GM21619 (cell line): ENCODE measurements around the gene RAD51B.

Experiments used
- ATAC-seq: cut with Tn5 transposase; IDR thresholded peaks from one replicate; pipeline ENCODE4 v1.9.1; 2021; ENCODE audit not compliant: unreplicated experiment

RAD51B gene

DNA sequence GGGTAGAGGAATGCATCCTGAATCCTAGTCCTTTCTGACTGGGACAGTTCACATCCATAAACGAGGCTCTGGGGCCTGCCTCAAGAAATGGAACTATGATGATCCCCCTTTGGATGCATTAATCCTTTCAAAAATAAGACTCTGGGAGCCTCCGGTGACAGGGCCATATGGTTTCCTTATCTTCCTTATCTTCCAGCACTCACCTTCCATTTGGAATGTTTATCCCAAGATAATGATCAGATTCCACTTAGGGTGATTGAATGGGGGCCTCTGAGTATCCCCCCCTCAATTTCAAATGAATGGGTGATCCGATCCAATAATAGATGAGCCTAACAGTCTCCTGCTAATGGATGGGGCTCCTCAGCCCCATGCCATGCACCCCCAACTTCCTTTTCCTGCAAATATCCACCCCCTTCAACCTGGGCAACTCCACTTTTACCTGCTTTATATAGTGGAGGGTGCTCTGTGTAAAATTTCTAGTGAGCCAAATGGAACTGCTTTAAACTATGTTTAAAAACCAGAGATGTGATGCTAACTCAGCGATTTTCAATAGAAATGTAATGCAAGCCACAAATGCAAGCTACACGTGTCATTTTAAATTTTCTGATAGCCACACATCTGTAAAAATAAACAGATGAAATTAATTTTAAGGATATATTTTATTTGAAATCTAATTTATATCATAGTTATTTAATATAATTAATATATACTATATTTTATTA is 815.5 kb downstream of the RAD51B start:
- ATAC-seq, result no peak

DNA sequence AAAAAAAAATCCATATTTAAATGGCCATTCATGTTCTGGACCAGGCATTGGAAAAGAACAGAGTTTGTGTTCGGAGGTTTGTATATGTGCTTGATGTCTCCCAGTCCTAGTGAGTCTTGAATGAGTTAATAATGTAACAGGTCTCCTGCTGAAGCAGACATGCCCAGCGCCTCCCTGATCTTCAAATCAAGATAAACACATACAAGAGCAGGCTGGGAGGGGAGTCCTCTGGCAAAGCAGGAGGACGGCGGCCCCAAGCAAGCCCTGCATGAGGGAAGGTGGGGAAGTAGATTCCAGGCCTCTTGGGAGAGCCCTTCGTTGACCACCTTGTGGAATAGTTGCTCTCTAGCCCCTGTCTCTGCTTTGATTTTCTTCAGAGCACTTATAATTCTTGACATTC is 817.0 kb downstream of the RAD51B start:
- no peak for ATAC-seq

DNA sequence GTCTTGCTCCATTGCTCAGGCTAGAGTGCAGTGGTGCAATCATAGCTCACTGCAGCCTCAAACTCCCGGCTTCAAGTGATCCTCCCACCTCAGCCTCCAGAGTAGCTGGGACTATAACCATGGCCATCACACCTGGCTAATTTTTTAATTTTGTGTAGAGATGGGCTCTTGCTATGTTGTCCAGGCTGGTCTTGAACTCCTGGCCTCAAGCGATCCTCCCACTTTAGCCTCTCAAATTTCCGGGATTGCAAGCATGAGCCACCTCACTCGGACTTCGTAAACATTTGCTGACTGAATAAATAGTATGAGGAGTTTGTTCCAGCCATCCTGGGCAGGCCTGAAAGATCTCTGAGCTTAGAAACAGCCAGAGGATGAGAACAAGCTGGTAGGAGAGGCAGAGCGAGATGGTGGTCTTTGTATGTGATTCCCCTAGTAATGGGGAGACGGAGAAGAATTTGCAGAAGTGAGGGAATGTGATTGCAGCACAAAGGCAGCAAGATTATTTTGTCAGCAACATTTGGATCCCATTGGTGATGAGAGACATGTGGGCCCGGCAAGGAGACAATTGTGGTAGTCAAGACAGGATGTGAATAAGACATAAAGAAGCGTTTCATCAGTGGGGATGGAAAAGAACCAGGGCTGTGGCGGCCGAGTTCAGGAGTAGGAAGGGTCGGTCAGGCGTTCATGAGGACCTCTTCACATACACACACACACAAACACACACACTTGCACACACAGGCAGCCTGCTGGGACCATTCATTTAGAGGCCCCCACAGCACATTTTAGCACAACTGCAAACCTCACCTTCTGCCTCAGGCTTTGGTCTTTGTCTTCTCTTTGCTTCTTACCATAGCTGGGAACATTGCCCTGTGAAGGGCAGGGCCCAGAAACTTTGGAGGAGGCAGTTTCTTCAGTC is 817.8 kb downstream of the RAD51B start:
- ATAC-seq, result no peak

DNA sequence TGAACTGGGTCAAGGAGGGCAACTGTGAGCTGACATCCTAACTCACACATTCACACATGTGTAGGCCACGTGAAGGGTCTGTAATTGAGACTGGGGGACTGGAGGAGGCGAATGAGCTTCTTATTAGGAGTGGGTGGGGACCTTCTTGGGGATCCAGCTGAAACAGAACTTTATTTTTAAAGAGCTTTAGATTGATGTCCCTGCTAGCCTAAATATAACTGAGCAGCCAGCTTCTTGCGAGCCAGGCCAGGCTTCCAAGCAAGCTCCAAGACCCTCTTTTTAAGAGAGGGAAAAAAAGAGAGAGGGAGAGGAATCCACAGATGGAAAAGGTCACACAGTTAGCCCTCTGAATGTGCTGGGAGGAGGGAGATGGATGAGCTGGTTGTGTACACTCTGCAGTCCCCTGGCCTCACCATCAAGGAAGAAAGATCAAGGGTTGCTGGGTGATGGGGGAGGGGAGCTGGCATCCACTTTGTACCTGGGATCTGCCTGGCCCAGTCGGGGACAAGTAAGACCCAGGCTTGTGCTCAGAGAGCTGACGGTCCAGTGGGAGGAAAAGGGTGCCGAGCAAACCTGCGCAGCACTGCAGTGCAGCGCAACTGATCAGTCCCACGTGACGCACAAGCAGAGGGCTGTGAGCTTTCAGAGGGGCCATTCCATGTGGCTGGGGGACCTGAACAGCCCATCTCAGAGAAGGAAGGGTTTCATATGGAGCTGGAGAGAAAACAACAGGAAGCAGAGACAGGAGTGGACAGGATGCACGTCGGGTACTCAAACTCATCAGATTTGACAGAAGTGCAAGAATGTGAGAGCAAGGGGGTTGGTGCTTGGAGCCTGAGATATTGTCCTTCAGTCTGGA is 818.8 kb downstream of the RAD51B start:
- no peak for ATAC-seq

DNA sequence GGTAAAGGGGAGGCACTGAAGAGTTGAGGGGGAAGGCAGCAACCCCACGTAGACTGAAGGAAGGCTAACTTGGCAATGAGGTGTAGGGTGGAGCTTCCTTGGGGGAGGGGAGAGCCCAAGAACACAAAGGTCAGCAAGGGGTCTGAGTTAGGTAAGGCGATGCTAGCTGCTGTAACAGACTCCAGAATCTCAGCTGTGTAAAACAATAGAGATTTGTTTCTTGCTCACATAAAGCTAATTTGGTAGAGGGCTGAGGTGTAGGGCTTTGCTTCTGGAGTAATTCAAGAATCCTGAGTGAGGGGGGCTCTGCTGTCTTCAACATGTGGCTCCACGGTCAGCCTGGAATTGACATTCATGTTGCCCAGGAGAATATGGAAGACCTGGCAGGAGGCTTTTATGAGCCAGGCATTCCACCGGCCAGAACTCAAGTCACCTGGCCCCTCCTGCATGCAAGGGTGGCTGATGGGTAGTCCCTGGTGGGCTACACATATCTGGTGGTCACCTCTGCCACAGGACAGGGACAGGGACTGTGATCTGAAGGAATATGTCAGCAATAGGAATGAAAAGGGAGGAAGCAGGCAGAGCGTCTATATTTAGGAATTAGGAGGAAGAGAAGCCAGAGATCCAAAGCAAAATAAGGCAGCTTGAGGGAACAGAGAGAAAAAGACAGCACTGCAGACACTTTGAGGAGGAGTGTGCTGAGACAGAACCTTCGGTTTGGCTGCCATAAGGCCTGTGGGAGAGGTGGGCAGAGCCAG is 819.6 kb downstream of the RAD51B start:
- no peak for ATAC-seq

DNA sequence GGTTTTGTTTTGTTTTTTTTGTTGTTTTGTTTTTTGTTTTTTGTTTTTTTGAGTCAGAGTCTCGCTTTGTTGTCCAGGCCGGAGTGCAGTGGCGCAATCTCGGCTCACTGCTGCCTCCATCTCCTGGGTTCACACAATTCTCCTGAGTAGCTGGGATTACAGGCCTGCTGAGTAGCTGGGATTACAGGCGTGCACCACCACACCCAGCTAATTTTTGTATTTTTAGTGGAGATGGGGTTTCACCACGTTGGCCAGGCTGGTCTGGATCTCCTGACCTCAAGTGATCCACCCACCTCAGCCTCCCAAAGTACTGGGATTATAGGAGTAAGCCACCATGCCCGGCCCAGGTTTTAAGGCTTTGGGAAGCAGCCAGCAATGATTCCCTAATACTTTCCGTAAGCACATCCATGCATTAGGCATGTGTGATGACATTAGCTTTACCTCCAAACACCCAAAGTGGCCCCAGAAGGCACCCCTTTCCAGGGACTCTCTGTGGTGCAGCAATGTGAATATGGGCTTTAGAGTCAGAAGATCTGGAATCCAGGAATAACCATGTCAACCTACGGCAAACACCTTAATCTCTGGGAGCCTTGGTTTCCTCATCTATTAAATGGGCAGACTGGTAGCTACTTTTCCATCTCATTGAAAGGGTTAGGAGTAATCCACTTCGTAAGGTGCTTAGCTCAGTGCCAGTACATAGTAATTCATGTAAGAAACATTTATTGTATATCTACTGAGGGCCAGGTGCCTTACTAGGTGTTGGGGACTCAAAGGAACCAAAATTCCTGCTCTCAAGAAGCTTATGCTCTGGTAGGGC is 820.4 kb downstream of the RAD51B start:
- ATAC-seq, result no peak

DNA sequence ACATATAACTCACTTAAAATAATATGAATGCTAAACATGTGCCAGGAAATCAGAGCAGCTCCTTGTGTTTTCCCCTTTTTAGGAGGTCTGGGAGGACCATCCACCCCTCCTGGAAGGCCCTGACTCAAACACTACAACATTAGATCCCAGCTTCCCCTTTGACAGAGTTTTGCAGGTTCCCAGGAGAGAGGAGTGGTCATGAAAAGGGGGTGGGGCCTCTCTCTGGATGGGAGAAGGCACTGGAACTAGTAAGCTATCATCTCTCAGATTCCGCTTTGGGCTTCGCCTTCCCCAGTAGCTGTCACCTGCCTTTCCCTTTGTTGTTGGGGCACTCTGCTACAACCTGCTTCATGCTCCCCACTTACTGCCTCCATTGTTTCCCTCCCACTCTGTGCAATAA is 824.1 kb downstream of the RAD51B start:
- no peak for ATAC-seq

DNA sequence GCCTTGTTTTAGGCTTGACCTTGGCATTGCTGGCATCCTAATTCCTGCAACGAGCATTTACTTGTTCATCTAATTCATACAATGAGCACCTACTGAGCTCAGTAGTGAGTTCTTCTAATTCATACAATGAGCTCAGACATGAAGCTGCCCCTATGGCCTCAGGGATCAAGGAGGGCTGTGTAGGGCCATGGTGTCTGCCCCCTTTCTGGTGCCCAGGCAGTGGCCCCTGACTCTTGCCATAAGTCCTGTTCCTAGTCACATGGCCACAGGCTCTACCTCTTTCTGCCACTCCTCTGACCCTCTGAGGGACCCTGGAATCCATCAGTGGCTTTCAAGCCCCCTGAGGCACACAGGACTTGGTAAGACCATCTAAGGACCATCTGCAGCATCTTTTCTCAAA is 824.5 kb downstream of the RAD51B start:
- ATAC-seq, result no peak

DNA sequence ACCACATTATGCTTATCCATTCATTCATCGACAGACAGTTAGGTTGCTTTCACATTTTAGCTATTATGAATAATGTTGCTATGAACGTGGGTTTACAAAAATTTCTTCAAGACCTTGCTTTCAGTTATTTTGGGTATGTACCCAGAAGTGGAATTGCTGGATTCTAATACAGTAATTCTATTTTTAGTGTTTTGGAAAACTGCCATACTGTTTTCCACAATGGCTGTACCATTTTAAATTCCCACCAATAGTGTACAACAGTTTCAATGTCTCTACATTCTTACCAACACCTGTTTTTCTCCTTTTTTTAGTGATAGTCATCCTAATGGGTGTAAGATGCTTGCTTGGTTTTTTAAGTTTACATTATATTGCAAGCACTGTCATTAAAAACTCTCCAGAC is 825.8 kb downstream of the RAD51B start:
- no peak for ATAC-seq

DNA sequence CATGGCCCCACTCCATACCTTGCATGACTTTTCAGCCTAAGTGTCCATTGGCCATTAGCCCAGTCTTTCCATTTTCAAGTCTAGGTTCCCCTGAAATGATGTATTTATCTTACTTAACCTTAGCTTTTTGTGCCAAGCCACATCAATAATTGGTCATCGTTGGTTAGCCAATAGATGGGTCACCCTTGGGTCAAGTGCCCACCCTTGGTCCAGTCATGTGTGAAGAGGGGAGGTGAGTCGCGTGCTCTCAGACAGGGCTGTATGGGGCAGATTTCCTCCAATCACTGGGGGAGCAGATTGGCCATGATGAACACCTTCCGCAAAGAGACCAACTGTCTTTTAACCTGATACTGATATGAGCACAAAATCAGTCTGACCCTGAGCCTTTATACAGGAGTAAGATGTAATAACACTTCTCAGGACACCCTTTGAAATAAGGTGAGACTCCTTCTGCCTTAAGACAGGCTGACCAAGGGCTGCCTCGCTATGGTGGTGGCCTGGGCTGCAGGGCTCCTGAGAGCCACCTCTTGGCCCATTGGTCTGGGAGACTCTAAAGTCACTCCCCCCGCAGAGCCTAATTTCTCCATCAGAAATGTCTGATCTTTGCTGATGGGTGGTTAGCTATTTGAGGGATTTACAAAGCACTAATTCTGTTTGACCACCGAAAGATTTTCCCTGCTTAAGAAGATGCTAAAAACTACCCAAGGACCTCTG is 830.1 kb downstream of the RAD51B start:
- ATAC-seq, result no peak

DNA sequence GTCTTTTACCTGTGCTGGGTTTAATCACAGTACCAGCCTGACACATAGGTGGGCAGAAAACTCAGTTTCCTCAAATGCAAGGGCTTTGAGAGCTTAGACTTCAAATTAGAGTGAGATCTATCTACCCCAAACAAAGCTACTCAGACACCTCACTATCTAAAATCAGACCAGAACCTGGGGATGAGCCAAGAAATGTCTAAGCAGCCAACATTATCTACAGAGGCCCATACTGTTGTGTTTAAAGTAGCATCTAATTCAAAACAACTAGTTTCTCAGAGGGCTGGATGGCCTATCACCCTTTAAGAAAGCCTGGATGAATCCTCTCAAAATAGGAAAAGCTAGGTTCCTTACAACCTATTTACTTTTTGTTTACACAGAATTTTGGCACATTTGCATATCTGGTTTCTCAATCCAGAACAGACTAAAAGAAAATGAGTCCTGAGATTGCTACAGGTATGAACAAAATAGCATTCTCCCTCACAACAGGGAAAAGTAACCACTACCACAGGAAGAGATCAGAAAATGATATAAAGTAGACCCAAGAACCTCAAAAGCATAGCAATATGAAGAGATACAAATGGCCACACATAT is 830.9 kb downstream of the RAD51B start:
- ATAC-seq, result no peak

DNA sequence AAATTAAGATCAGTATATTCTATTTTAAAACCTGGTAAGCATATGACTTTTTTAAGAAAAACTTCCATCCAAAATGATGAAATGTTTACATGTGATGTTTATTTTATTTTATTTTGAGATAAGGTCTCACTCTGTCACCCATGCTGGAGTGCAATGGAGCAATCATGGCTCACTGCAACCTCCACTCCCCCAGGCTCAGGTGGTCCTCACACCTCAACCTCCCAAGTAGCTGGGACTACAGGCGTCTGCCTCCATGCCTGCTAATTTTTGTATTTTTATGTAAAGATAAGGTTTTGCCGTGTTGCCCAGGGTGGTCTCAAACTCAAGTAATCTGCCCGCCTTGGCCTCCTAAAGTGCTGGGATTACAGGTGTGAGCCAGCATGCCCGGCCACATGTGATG is 831.5 kb downstream of the RAD51B start:
- no peak for ATAC-seq

DNA sequence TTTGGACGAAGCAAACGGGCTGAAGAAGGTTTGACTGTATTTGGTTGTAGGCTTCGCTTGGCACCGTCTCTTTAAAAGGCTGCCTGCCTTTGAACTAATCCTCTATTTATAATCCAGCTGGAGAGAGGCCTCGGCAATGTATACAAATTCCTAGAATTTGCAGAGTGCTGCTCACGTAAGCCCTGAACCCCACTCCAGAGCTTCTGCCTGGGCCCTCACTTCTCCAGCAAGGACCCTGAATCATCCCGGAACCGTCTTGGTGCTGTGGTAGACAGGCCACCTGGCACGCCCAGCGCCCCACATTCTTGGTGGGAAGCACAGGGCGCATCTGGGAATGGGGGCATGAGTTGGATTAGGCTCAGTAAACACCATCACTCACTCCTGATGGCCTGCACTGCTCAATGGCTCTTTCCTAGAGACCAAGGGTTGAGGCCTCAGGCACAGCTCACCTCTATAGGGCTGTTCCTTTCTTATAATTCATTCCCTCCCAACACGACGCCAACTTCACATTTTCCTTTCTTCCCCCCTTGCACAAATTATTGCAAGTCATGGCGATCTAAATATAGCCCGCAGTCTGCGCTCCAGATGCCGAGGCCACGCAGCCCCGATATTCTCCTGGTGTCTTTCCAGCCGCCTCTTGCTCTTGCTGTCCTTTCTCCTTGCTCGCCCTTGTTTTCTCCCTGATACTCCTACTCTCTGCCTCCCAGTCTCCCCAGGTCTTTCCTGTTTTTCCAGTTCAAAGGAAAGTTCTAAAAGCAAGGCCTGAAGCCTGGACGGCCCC is 832.3 kb downstream of the RAD51B start:
- ATAC-seq, result no peak

DNA sequence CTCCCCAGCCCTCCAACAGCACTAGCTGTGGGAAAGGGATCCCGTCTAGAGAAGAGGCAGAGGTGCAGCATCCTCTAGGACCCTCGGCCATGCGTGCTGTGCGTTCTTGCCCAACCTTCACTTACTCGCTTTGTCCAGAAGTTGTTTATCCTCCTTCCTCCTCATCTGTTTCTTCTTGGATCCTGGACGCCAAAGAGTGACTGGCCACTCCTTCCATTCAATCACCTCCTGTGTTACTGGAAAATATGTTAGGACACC is 832.8 kb downstream of the RAD51B start:
- ATAC-seq, result no peak

DNA sequence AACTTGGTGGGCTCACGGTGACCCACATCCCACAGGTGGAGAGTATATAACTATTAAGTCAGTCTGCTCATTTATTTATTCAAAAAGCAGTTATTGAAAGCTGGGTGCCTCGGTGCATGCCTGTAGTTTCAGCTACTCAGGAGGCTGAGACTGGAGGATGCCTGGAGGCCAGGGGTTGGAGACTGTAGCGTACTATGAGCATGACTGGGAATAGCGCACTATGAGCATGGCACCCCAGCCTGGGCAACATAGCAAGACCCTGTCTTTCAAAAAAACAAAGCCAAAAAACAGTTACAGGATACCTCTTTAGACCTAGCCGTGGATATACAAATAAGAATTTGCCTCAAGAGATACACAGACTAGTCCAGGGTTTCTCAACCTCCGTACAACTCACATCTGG is 833.5 kb downstream of the RAD51B start:
- ATAC-seq, result no peak

DNA sequence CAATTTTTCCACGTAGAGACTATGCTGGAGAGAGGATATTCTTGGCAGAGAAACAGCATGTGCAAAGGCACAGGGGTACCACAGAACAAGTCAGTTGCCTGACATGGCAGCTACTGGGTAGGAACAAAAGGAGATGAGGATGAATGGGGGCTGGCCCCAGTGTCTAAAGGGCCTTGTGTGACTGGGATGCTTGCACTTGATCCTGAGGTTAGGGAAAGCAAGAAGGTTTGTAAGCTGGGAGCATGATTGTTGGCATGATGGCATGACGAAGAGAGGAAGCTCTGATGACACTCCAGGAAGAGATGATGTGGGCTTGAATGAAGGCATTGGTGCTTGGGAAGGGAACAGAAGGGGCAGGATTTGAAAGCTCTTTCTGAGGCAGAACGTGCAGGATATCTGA is 834.2 kb downstream of the RAD51B start:
- no peak for ATAC-seq

DNA sequence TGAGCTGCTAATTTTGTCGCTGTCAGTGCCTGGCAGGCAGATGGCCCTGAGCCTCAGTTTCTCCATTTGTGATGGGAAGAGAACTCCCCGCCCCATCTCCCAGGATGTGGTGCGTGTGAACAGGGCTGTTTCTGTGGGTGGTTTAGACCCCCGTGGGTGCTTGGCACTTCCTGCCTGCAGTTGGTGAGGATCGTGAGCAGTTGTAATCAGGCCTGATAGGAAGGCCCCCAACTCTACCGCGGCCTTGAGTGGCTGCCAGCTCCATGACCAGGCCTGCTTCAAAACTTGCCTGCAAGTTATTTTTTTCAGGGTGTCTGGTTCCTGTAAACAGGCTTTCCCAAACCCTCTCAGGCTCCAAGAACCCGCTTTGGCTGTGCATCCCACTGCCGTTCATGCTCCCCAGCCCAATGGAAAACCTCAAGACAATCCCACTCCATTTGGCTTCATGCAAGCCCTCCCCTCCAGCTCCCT is 834.9 kb downstream of the RAD51B start:
- ATAC-seq, result no peak
